Fibroblast of gingiva (primary cell): ENCODE data around the gene ALG9.
A peak's percentile ranks its signal among the peaks of the same experiment; 100 is the strongest.

Experiments used
- DNase-seq: peaks from one replicate; pipeline ENCODE4 v3.0.0-alpha.2; 2011; ENCODE audit warnings: low read depth

The ALG9 gene

DNA sequence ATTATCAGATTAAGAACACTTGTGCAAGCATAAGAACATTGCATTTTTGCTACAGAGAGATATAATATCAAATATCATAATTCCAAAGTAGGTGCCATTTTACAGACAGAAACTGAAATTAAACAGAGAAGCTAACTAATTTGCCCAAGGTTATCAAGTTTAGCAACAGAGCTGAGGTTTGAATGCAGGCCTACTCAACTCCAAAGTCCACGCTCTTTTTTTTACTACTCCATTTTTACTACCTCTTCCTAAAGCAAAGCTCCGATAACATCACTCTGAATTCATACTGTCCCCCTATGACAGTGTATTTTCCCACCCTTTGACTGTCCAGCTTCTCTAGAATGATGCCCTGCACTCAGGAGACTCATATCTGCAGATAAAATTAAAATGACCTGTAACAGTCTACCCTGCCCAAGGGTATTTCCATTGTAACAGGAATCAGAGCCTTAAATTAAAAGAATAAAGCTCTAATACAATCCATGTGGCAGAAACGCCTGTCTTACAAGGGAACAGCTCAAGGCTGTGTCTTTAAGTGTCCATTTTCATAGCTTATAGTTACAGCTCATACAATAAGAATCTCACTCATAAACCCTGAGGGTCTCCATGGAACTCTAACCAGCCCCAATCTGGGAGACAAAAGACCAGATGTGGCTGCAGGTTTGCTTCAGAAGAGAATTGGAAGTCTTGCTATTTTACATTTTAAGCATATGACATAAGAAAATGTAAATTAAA lies 36.8 kb downstream of the ALG9 start:
- DNase-seq = no peak

DNA sequence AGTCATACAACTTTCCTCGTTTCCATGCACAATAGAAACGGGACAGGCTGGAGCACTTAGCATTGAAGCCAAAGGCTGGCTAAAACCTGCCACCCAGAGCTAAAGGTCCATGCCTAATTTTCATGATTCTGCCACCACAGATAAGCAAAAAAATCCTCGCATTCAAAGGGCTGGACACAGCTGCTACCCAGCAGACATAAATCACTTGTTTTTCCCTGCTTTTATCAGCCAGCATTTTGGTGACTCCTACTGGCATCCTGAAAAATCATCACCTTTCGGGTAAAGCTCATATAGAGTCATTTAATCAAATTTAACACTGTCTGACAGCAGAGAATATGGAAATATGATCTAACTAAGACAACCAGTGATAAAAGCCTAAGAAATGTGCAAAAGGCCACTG lies 37.9 kb downstream of the ALG9 start:
- DNase-seq = peak; percentile 37

DNA sequence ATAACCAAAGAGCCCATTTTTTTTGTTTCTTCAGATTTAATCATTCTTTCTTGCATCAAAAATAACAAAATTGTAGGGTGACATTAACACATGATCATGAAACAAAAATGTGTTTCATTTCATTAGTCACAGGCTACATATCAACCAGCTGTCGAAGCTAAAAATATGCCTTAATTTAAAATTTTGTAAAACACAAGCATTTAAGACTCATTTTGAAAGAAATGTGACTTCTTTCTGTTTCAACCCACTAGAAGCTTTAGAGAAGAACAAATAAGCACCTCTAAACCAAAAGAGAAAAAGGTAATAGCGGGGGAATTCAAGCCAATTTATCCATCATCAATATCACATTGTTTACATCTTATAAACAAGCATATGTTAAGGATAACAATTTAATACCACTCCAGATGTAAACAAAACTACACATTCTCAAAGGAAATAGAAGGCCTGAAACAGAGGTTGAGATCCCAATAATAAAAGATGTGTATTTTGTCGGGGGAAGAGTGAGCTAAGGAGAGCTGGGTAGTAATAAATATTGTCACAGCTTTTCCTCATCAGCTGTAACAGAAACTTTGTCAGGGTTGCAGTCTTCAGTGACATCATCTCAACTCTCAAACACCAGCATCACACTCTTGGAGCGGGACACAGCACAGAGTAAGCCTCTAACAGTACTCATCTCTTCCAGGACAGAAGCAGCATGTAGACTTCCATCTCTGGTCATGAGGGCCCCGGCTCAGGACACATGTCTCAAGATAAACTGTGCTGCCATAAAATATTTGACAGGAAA lies 42.0 kb downstream of the ALG9 start:
- DNase-seq = no peak

DNA sequence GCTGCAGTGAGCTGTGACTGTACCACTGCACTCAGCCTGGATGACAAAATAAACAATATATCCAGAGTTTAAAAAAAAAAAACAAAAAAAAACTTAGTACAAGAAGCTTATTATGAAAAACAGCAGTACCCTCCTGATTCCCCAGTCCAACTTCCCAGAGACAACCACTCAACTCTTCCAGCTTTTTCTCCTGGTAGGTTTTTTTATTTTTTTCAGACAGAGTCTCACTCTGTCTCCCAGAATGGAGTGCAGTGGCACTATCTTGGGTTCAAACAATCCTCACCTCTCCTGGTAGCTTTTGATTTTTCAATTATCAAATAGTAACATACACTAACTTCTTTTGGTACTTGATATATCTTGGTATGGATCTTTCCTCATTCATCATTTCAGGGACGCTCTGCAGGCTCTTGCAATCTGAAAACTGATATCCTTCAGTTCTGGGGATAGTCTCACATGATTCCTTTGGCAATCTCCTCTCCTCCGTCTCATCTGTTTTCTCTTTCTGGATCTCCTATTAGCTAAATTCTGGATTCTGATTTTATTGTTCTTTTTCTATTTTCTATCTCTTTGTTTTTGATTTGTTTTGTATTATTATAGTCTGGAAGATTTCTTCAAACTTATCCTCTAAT lies 44.9 kb downstream of the ALG9 start:
- DNase-seq = peak; percentile 69

DNA sequence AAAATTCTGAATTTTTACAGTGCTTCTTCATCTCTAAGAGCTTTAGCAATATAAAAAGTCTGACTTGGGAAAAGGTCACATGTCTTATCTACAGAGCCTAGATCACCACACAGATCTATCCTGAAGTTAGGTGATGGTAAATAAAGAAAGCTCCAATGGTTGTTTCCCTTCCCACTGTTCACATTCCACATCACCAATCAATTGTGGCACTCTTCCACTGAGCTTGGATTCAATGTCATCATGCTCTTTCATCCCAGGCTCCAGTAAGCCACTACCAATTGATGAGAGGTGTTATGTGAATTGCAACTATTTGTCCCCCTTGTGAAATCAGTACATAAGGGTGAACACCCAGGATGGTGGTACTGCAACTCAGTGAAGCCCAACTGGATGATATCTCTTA lies 47.8 kb downstream of the ALG9 start:
- DNase-seq = no peak

DNA sequence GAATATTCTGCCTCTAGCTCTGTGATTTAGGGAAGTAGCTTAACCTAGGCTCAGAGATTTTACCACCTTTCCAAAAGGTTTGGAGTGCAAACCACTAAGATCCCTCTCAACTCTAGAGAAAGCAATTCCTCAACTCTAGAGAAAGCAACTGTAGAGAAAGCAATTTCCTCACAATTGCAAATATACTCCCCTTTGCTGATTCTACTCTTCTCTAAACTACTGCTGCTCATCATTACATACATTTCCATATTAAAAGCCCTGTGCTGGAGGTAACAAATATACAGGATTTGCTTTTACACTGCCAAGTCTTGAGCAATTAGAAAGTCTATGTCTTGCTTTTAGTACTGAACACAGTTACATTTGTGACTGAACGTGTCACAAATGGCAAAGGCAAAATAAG lies 48.2 kb downstream of the ALG9 start:
- no peak for DNase-seq

DNA sequence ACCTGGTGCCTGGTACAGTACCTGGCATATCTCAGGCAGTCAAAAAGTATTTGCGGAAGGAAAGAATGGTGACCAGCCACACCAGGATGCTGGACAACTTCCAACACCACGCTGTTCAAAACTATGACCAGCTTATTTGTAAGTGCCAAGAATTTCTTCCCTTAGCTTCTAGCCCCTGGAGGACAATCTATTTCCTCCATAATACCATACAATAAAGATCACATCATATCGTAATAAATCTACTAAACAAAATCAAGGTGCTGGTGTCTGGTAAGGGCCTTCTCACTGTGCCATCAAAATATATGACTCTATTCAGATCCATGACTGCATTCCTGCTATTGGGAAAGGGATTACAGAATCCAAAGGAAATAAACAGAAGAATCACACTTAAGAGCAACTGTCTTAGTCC lies 51.5 kb downstream of the ALG9 start:
- DNase-seq = no peak

DNA sequence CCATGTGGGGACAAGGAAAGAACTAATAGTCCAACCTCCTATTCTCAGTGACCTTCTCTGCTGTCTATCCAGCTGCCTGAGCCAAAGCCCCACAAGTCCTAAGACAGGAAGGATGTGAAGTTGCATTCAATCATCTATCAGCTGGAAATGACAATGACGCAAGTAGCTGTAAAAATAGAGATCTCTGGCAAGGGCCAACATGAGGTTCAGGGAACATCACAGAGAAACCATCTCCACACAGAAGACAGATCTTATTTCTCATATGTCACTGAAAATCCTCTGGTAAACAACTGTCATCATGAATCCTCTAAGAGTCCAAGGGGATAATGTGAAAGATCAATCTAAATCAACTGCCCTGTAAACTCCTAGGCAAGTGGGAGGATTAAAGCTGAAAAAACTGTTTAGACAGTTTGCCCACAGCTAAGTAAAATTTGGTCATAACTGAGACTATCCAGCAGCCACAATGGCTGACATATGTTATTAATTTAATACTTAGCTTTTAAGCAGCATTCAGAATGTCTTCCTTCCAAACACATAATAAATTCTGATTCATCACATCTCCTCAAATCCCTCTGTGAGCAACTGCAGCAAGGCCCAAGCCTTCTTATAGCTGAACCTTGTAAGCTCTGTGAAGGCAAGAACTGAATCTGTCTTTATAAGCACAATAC lies 52.1 kb downstream of the ALG9 start:
- peak; percentile 92 for DNase-seq

DNA sequence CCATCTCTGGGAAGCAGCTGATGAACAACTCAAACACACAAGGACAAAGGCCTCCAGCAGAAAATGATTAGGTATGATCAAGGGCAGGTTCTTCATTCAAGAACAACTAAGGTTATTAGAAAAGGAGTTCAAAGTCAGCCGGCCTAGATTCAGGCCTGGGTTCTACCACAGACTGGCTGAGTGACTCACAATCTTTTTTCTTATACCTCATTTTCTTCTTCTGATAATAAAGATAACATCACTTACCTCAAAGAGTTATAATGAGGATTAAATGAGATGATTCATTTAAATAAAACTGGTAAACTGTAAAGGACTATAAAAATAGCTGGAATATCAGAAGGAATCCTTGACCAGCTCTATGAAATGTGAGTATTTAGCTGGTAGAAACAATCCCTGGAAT lies 55.9 kb downstream of the ALG9 start:
- no peak for DNase-seq

DNA sequence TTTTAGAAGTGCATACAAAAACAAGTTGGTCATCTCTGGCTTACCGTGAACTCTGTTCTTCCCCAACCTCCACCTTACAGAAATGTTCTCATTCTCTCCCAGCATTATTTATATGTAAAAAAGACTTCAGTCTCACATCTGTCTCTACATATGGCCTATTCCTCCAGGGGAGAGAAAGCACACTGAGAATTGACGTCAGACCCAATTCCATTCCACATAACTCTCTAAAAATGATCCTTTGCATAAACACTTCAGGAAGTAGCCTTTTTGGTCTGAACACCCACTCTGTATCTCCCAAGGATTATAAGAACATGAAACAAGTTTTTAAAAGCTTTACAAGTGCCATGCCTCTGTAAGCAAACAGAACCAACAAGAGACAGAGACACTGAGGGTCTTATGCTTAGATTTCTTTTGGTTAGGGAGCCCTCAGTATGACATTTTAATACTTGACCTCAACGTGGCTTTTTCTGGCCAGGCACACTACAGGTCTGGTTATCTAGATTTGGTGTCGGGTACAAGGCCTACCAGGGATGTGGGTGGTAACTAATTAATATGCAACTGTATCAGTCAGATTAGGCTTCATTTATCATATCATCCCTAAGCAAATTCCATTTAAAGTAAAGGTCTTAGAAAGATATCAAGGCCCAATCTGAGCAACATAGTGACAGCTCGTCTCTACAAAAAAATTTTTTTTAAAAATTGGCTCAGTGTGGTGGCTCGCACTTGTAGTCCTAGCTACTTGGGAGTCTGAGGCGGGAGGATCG lies 56.6 kb downstream of the ALG9 start:
- DNase-seq = peak; percentile 77

DNA sequence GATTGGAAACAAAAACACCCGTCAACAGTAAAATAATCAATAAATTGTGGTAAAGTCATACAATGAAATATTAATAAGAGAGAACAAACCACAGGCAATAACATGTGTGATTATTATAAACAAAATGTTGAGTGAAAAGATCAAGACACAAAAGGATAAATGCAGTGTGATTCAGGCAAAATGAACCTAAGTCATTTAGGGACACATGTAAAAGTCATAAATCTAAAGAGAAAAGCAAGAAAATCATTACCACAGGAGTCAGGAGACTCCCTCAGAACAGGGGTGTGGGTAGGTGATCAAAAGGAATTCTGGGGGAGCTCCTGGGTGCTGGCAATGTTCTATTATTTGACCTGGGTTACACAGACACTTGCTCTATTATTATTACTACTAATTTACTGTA lies 57.3 kb downstream of the ALG9 start:
- no peak for DNase-seq

DNA sequence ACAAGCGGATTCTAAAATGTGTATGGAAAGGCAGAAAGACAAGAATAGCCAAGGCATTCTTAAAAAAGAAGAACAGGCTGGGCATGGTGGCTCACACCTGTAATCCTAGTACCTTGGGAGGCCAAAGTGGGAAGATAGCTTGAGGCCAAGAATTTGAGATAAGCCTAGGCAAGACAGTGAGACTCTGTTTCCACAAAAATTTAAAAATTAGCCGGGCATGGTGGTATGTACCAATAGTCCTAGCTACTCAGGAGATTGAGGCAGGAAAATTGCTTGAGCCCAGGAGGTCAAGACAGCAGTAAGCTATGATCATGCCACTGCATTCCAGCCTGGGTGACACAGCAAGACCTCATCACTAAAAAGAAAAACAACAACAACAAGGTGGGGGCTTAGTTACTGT lies 59.2 kb downstream of the ALG9 start:
- no peak for DNase-seq

DNA sequence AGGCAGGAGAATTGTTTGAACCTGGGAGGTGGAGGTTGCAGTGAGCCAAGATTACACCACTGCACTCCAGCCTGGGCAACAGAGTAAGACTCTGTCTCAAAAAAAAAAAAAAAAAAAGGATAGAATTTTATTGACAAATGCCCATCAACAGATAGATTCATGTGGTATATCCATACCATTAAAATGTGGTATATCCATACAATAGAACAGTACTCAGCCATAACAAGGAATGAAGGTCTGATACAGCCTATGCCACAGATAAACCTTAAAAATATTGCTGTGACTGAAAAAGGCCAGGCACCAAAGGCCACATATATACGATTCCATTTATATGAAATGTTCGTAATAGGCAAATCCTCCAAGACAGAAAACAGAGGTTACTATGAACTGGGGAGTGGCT lies 59.9 kb downstream of the ALG9 start:
- DNase-seq = no peak

DNA sequence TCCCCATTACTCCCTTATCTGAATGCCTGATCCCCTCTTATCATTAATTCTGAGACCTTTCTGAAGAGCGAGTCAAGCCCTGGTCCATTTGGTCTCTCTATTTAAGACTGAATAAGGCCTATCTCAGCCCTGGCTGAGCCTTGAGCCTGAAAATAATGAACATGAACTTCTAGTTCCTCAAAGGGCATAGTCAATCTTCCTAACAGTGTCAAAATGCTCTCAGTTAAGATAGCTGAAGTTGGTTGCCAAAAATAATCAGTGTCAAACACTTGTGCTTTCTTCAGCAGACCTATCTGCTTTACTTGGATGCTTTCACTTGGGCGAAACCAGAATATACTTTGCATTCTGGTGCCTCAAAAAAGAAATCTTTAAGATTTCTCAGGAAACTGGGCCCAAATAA lies 62.5 kb downstream of the ALG9 start:
- DNase-seq = no peak

DNA sequence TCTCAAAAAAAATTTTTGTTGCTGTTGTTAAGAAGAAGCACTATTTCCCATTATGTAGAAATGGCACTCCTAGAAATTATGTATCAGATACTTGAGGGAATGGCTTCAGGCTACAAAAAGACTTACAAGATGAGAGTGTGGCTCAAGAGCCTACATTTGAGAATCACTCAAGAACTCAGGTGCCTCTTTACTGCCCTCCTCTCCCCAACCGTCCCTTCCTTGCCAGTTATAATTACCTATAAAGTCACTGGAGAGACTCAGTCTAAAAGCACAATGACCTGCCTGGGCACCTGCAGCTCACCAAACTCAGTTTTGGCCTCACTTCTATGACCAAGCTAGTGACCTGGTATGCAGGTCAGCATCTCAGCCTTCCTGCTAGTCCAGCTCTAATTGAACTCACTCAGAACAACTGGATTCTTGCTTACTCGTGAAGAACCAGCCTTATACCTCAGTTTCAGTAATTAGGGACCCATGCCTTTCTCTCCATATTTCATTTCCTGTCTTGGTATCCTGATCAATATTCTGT lies 63.3 kb downstream of the ALG9 start:
- DNase-seq = no peak

DNA sequence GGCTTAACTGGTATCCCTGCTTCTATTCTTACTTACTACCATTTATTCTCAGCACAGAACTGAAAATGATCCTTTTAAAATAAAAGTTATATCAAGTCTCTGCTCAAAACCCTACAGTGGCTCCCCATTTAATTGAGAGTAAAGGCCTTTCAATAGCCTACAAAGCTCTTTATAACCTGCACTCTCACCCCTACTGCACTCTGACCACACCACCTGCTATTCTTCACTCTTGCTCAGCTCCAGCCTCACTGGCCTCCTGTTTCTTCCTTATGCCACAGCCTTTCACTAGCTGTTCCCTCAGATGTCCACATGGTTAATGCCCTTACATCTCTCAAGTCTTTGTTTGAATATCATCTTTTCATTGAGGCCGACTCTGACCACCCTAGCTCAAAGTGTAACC lies 64.3 kb downstream of the ALG9 start:
- DNase-seq = no peak

DNA sequence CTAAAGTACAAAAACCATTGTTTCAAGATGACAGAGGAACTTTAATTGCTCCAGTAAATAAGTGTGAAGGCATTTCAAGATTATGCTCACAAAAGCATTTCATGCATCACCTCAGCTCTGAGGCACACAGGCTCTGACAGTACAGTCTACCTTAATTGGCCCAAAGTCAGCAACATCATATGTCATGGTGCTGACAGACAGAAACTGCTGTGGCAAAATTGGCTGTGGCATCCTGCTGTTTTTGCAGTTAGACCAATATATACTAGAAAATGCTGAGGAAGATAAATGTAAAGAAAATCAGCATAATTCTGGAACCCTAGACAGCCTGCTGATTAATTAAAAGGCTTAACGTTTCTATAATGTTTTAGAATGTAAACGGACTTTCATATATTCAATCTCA lies 70.2 kb downstream of the ALG9 start:
- no peak for DNase-seq

DNA sequence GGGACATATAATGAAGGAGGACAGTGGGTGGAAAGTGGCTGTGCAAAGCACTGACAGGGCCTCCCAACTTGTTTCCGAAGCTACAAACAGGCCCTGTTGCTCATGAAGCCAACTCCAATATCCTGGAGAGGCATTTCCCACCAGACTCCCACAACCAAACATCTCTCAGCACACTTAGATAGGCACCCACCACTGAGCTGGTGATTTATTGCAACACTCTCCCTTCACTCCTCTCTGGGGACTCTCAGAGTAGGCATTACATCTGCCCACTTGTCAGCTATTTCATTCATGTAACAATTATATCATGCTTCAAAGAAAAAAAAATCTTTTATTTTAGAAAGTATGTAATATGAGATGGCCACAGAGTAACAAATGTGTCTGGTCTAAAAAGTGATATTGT lies 73.1 kb downstream of the ALG9 start:
- DNase-seq = no peak

DNA sequence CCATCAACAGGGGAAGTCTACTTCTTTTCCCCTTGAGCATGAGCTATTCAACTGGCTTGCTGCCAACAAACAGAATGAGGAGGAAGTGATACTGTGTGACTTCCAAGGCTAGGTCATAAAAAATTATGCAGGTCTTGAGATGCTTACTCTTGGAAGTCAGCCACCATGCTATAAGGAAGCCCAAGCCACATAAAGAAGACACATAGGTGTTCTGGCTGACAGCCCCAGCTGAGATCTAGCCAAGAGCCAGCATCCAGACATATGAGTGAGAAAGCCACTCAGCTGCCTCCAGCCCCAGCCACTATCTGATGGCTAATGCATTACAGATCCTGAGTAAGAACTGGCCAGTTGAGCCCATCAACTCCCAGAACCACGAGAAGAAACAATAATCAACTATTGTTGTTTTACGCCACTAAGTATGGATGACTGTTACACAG lies 74.2 kb downstream of the ALG9 start:
- DNase-seq = no peak

DNA sequence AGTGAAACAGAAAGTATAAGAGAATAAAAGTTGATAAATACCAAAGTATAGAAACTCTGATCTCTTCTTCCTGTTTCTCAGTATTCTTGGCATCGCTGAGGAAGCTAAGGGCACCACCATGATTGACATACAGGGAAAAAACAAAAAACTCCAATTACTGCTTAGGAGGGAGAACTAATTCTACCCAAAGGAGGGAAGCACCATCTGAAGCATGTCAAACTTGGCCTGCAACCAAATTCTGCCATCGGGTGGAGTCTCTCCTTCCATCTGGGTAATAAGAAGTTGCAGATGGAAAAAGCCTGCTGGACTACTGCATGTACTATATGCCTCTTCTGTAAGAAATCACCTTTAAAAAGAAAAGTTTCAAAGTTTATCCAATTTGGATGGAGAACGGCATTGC lies 74.7 kb downstream of the ALG9 start:
- peak; percentile 54 for DNase-seq

DNA sequence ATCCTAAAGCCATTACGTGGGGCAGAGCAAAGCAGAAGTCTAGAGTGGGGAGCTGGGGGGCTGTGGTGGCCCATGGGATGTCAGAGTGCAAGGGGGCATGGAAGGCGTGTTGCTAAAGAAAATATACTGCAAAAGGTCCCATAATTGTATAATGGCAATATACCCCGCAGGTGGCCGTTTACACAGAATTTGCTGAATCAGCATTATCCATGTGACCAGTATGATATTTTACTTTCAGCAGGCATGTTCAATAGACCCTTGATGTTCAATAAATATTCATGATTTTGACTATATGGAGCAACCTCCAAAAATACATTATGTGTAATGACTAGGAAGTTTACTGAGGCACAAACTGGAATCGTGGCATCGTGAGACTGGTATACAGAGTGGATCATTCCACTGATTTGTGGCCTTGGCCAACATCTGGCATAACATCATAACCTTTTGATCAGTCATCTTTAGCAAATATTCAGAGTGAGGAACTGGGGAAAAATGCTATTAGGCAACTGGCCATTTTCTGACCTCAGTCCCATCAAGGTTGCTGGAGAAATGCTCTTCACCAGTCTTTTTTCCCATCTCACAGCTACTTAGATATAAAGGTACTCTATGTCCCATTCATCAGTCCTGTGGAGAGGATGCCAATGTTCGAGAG lies 75.9 kb downstream of the ALG9 start:
- DNase-seq = peak; percentile 79
